Measurements from ENCODE around the gene OR1D5.
"Not testable (repeated sequence)": the region's sequence is repeated elsewhere in the genome, so short reads cannot be mapped to it uniquely, and the experiment has no call there.

GRCh38 chr17:3065192-3065591 is 1.8 kb upstream of the OR1D5 start:
- TF ChIP-seq REST (IDR thresholded peaks at IDR 0.05); CTCF (IDR thresholded peaks at IDR 0.05; ENCODE audit: low read depth, low read length, missing input control); YY1 (IDR thresholded peaks at IDR 0.05); MAX (IDR thresholded peaks at IDR 0.05); RAD21 (IDR thresholded peaks at IDR 0.05); HNF4A (conservative IDR thresholded peaks at IDR 0.05); ATF3 (IDR thresholded peaks at IDR 0.05); FOXA1 (IDR thresholded peaks at IDR 0.05); ZBTB33 (IDR thresholded peaks at IDR 0.05); TAF1 (conservative IDR thresholded peaks at IDR 0.05); HNF4G (IDR thresholded peaks at IDR 0.05); NR2F2 (IDR thresholded peaks at IDR 0.05): not testable (repeated sequence)

Measured in liver (tissue), 3 donors.